ENCODE measurements around the gene KCNH4. TPM values are rescaled to one million over a fixed set of nuclear protein-coding genes. Genes with fewer than 3 reads are reported as not detected.
"Not testable (repeated sequence)": the region's sequence is repeated elsewhere in the genome, so short reads cannot be mapped to it uniquely, and the experiment has no call there.

The KCNH4 gene
- 1.6 and 2.3 TPM in 2 replicates for total RNA-seq

GRCh38 chr17:42180922-42181850, at the start of gene KCNH4:
KCNH4 (minus strand) TSS chr17:42181142; CDS start chr17:42180945, 197 bp downstream.
- H3K4me3 Mint-ChIP-seq = peak within 1 kb of the TSS; percentile 70
- peak within 1 kb of the TSS; percentile 15 for H3K27ac Mint-ChIP-seq
- peaks cover 44% of the 10 kb centered on the region for H3K4me1 Mint-ChIP-seq
- H3K27me3 Mint-ChIP-seq = peaks cover 25% of the 10 kb centered on the region
- peaks cover 3% of the 10 kb centered on the region for H3K36me3 Mint-ChIP-seq (ENCODE audit: low read depth)
- no peaks in the 10 kb centered on the region for H3K9me3 Mint-ChIP-seq
- intact Hi-C loops (cut with micrococcal nuclease) = loop anchor here (1.0 to 10.0 kb wide), 5 partner anchors 26 to 216 kb away; partner anchors contain the start of genes CNP, DHX58 and STAT5A
- peak; percentile 96 for DNase-seq

GRCh38 chr17:42230225-42230624, 49.3 kb upstream of the KCNH4 start:
- H3K9me3 Mint-ChIP-seq = no peaks in the 10 kb centered on the region
- H3K27ac Mint-ChIP-seq = peak overlapping the region; percentile 45
- no peak for DNase-seq
- no peaks in the 10 kb centered on the region for H3K27me3 Mint-ChIP-seq
- H3K4me3 Mint-ChIP-seq = no peak overlapping the region
- intact Hi-C loops (cut with micrococcal nuclease) = no loop called here
- H3K36me3 Mint-ChIP-seq (ENCODE audit: low read depth) = peaks cover 55% of the 10 kb centered on the region
- peaks cover 29% of the 10 kb centered on the region for H3K4me1 Mint-ChIP-seq

- no peaks in the 10 kb centered on the region for H3K27me3 Mint-ChIP-seq
- peak overlapping the region; percentile 38 for H3K27ac Mint-ChIP-seq
- no peak for DNase-seq
- intact Hi-C loops (cut with micrococcal nuclease) = no loop called here
- H3K36me3 Mint-ChIP-seq (ENCODE audit: low read depth) = peaks cover 57% of the 10 kb centered on the region
- no peak overlapping the region for H3K4me3 Mint-ChIP-seq
- H3K9me3 Mint-ChIP-seq = no peaks in the 10 kb centered on the region
- H3K4me1 Mint-ChIP-seq = peaks cover 18% of the 10 kb centered on the region
Measured at GRCh38 chr17:42227849-42228700, 47.1 kb upstream of the KCNH4 start.

GRCh38 chr17:42225646-42226045, 44.7 kb upstream of the KCNH4 start:
- intact Hi-C loops (cut with micrococcal nuclease) = no loop called here
- DNase-seq = no peak
- peaks cover 23% of the 10 kb centered on the region for H3K4me1 Mint-ChIP-seq
- no peak overlapping the region for H3K4me3 Mint-ChIP-seq
- peaks cover 56% of the 10 kb centered on the region for H3K36me3 Mint-ChIP-seq (ENCODE audit: low read depth)
- H3K9me3 Mint-ChIP-seq = no peaks in the 10 kb centered on the region
- H3K27ac Mint-ChIP-seq = no peak overlapping the region
- no peaks in the 10 kb centered on the region for H3K27me3 Mint-ChIP-seq

GRCh38 chr17:42224651-42225050, 43.7 kb upstream of the KCNH4 start:
- Mint-ChIP-seq H3K4me1 (peaks cover 16% of the 10 kb centered on the region), H3K27ac (peak overlapping the region; percentile 25), H3K36me3 (ENCODE audit: low read depth) (peaks cover 49% of the 10 kb centered on the region), H3K4me3 (no peak overlapping the region), H3K27me3 (no peaks in the 10 kb centered on the region), H3K9me3 (no peaks in the 10 kb centered on the region)
- intact Hi-C loops (cut with micrococcal nuclease) = no loop called here
- no peak for DNase-seq

GRCh38 chr17:42221886-42222745, 41.2 kb upstream of the KCNH4 start:
- Mint-ChIP-seq H3K36me3 (ENCODE audit: low read depth) (peaks cover 47% of the 10 kb centered on the region), H3K27ac (peak overlapping the region; percentile 27), H3K9me3 (no peaks in the 10 kb centered on the region), H3K4me3 (no peak overlapping the region), H3K27me3 (no peaks in the 10 kb centered on the region), H3K4me1 (peaks cover 7% of the 10 kb centered on the region)
- intact Hi-C loops (cut with micrococcal nuclease) = loop anchor here (1.0 to 2.0 kb wide), 3 partner anchors 53 to 86 kb away; no protein-coding TSS in a partner anchor
- DNase-seq = peak; percentile 85

GRCh38 chr17:42219280-42219679, 38.3 kb upstream of the KCNH4 start:
- H3K9me3 Mint-ChIP-seq; H3K4me1 Mint-ChIP-seq; intact Hi-C loops (cut with micrococcal nuclease); H3K27me3 Mint-ChIP-seq; H3K27ac Mint-ChIP-seq; H3K4me3 Mint-ChIP-seq; DNase-seq: not testable (repeated sequence)
- H3K36me3 Mint-ChIP-seq (ENCODE audit: low read depth) = peaks cover 58% of the 10 kb centered on the region

GRCh38 chr17:42214156-42214555, 33.2 kb upstream of the KCNH4 start:
- peaks cover 66% of the 10 kb centered on the region for H3K36me3 Mint-ChIP-seq (ENCODE audit: low read depth)
- no peaks in the 10 kb centered on the region for H3K27me3 Mint-ChIP-seq
- no peak for DNase-seq
- H3K4me1 Mint-ChIP-seq = no peaks in the 10 kb centered on the region
- intact Hi-C loops (cut with micrococcal nuclease) = no loop called here
- no peak overlapping the region for H3K4me3 Mint-ChIP-seq
- no peak overlapping the region for H3K27ac Mint-ChIP-seq
- no peaks in the 10 kb centered on the region for H3K9me3 Mint-ChIP-seq

GRCh38 chr17:42212382-42212781, 31.4 kb upstream of the KCNH4 start:
- H3K27ac Mint-ChIP-seq = no peak overlapping the region

GRCh38 chr17:42211921-42212341, 31.0 kb upstream of the KCNH4 start:
- H3K27me3 Mint-ChIP-seq; H3K27ac Mint-ChIP-seq; intact Hi-C loops (cut with micrococcal nuclease); H3K4me1 Mint-ChIP-seq; H3K4me3 Mint-ChIP-seq; H3K9me3 Mint-ChIP-seq; DNase-seq: not testable (repeated sequence)
- peaks cover 61% of the 10 kb centered on the region for H3K36me3 Mint-ChIP-seq (ENCODE audit: low read depth)

More at GRCh38 chr17:42212382-42212781, 31.4 kb upstream of the KCNH4 start:
- Mint-ChIP-seq H3K27me3 (no peaks in the 10 kb centered on the region), H3K36me3 (ENCODE audit: low read depth) (peaks cover 62% of the 10 kb centered on the region), H3K4me3 (no peak overlapping the region), H3K9me3 (no peaks in the 10 kb centered on the region), H3K4me1 (no peaks in the 10 kb centered on the region)
- no peak for DNase-seq
- intact Hi-C loops (cut with micrococcal nuclease) = no loop called here

GRCh38 chr17:42210046-42210445, 29.1 kb upstream of the KCNH4 start:
- H3K4me3 Mint-ChIP-seq = no peak overlapping the region
- no peaks in the 10 kb centered on the region for H3K27me3 Mint-ChIP-seq
- peaks cover 60% of the 10 kb centered on the region for H3K36me3 Mint-ChIP-seq (ENCODE audit: low read depth)
- H3K9me3 Mint-ChIP-seq = no peaks in the 10 kb centered on the region
- DNase-seq = no peak
- H3K4me1 Mint-ChIP-seq = no peaks in the 10 kb centered on the region
- intact Hi-C loops (cut with micrococcal nuclease) = no loop called here
- no peak overlapping the region for H3K27ac Mint-ChIP-seq

GRCh38 chr17:42206153-42206612, 25.2 kb upstream of the KCNH4 start:
- H3K27ac Mint-ChIP-seq; H3K9me3 Mint-ChIP-seq; H3K27me3 Mint-ChIP-seq; H3K4me1 Mint-ChIP-seq; intact Hi-C loops (cut with micrococcal nuclease); H3K4me3 Mint-ChIP-seq; DNase-seq: not testable (repeated sequence)
- H3K36me3 Mint-ChIP-seq (ENCODE audit: low read depth) = peaks cover 73% of the 10 kb centered on the region

GRCh38 chr17:42203354-42203753, 22.4 kb upstream of the KCNH4 start:
- peaks cover 70% of the 10 kb centered on the region for H3K36me3 Mint-ChIP-seq (ENCODE audit: low read depth)
- no peaks in the 10 kb centered on the region for H3K9me3 Mint-ChIP-seq
- no peak overlapping the region for H3K4me3 Mint-ChIP-seq
- no peak for DNase-seq
- no peaks in the 10 kb centered on the region for H3K27me3 Mint-ChIP-seq
- intact Hi-C loops (cut with micrococcal nuclease) = no loop called here
- no peaks in the 10 kb centered on the region for H3K4me1 Mint-ChIP-seq
- H3K27ac Mint-ChIP-seq = no peak overlapping the region
